Activated CD4-positive, alpha-beta memory T cell treated with anti-CD3 and anti-CD28 coated beads, Interleukin-2, amount 10 ng/mL, durations not matched to agents 7 days and 5 days (primary cell): ENCODE data around the gene KLHL3. TPM values are rescaled to one million over a fixed set of nuclear protein-coding genes. Genes with fewer than 3 reads are reported as not detected.

Experiments used
- CTCF ChIA-PET: fragments of 350-600 bp; sonication (Branson Sonifier 250); formaldehyde crosslinking; loops from one replicate; lab custom pipeline; 2021; ENCODE audit warnings: antibody characterized with exemption, inconsistent platforms; lab: Charles Lee
- POLR2A ChIA-PET: fragments of 350-600 bp; sonication (Branson Sonifier 250); formaldehyde crosslinking; loops from one replicate; lab custom pipeline; 2021; ENCODE audit warnings: antibody characterized with exemption; lab: Charles Lee
- DNase-seq: peaks from one replicate; pipeline ENCODE4 v3.0.0-alpha.2; 2020
- H3K27ac Mint-ChIP-seq: one replicate; pipeline ENCODE4 v1.8.0; 2021; ENCODE audit warnings: mild to moderate bottlenecking, mixed read lengths
- H3K27me3 Mint-ChIP-seq: one replicate; pipeline ENCODE4 v1.8.0; 2021; ENCODE audit warnings: mixed read lengths
- H3K36me3 Mint-ChIP-seq: one replicate; pipeline ENCODE4 v1.8.0; 2021; ENCODE audit warnings: low read depth, mixed read lengths
- H3K4me1 Mint-ChIP-seq: one replicate; pipeline ENCODE4 v1.8.0; 2021; ENCODE audit warnings: mixed read lengths
- H3K4me3 Mint-ChIP-seq: one replicate; pipeline ENCODE4 v1.8.0; 2021; ENCODE audit warnings: mild to moderate bottlenecking, mixed read lengths
- H3K9me3 Mint-ChIP-seq: one replicate; pipeline ENCODE4 v1.8.0; 2021; ENCODE audit warnings: mixed read lengths
- total RNA-seq, 2 experiments: library from RNA; stranded (reverse); gene quantifications; one replicate each; pipeline ENCODE4 v1.2.3, GENCODE V29; 2021

KLHL3 gene
- total RNA-seq, 2 experiments from 2014 or later, result 2.8 to 3.6 TPM

- Mint-ChIP-seq H3K27me3 (no peaks in the 10 kb centered on the region), H3K4me1 (no peaks in the 10 kb centered on the region), H3K9me3 (no peaks in the 10 kb centered on the region), H3K4me3 (no peak overlapping the region), H3K36me3 (no peaks in the 10 kb centered on the region), H3K27ac (no peak overlapping the region)
- POLR2A ChIA-PET, result no interaction called here
- CTCF ChIA-PET, result interaction anchor here (1.1 kb wide), 1 partner anchor 14 kb away, joined by 3 read pairs; no protein-coding TSS in a partner anchor
- DNase-seq, result no peak
Measured at GRCh38 chr5:137672881-137673280, 63.0 kb downstream of the KLHL3 start.

- Mint-ChIP-seq H3K9me3 (no peaks in the 10 kb centered on the region), H3K36me3 (no peaks in the 10 kb centered on the region), H3K4me1 (peaks cover 2% of the 10 kb centered on the region), H3K27me3 (no peaks in the 10 kb centered on the region), H3K4me3 (no peak overlapping the region), H3K27ac (no peak overlapping the region)
- no peak for DNase-seq
- POLR2A ChIA-PET, result no interaction called here
- CTCF ChIA-PET, result interaction anchor here (1.1 to 1.6 kb wide), 2 partner anchors 12 to 70 kb away, joined by 8 read pairs; no protein-coding TSS in a partner anchor
Measured at GRCh38 chr5:137672001-137672400, 63.9 kb downstream of the KLHL3 start.

DNA sequence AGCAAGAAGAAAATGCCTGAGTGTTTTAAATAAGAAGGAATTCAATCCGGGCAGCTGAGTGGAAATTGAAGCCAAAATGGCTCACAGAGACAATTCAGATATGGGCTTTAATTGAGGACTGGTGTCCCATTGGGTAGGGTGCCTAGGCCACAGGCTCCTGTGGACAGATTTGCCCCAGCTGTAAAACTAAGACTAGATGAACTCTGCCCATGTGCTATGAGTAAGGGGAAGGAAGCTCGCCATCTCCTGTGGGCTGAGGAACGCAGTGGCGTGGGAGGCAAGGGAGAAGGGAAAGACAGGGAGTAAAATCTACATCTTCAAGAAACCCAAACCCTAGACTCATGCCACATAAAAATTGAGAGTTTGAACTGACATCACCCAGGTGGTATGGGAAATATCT lies 66.1 kb downstream of the KLHL3 start:
- no peaks in the 10 kb centered on the region for H3K36me3 Mint-ChIP-seq
- H3K27me3 Mint-ChIP-seq, result no peaks in the 10 kb centered on the region
- H3K4me3 Mint-ChIP-seq, result no peak overlapping the region
- POLR2A ChIA-PET, result no interaction called here
- H3K4me1 Mint-ChIP-seq, result peaks cover 20% of the 10 kb centered on the region
- no peak overlapping the region for H3K27ac Mint-ChIP-seq
- DNase-seq, result no peak
- CTCF ChIA-PET, result interaction anchor here (1.0 to 1.8 kb wide), 2 partner anchors 9 to 74 kb away, joined by 3 to 7 read pairs; no protein-coding TSS in a partner anchor
- no peaks in the 10 kb centered on the region for H3K9me3 Mint-ChIP-seq

DNA sequence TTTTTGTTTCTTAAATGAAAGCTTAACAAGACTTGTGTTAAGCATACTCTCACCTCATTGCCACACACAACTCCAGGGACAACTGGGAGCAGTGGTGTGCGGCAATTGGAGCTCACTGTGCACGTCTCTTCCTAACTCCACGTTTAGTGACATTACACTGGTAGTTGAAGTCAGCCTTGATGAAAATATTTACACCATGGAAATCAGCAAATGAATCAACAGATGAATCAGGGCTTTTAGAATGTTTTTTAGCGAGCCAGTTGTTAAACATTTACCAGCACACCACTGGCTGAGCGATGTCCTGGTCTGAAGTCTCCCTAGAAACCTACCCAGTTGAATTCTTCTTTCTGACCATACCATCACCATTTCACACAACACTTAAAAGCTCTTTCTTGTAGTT lies 67.3 kb downstream of the KLHL3 start:
- Mint-ChIP-seq H3K4me1 (peaks cover 20% of the 10 kb centered on the region), H3K27ac (no peak overlapping the region), H3K9me3 (no peaks in the 10 kb centered on the region), H3K36me3 (no peaks in the 10 kb centered on the region), H3K4me3 (no peak overlapping the region), H3K27me3 (no peaks in the 10 kb centered on the region)
- ChIA-PET CTCF (interaction anchor here (1.0 to 3.2 kb wide), 4 partner anchors 8 to 75 kb away, joined by 3 to 10 read pairs (median 5); no protein-coding TSS in a partner anchor), POLR2A (no interaction called here)
- DNase-seq, result no peak

GRCh38 chr5:137667341-137667740 lies 68.5 kb downstream of the KLHL3 start:
- Mint-ChIP-seq H3K4me1 (peaks cover 20% of the 10 kb centered on the region), H3K9me3 (no peaks in the 10 kb centered on the region), H3K27ac (no peak overlapping the region), H3K36me3 (no peaks in the 10 kb centered on the region), H3K4me3 (no peak overlapping the region), H3K27me3 (no peaks in the 10 kb centered on the region)
- no peak for DNase-seq
- ChIA-PET CTCF (interaction anchor here (0.7 to 3.2 kb wide), 6 partner anchors 28 to 87 kb away, joined by 3 to 36 read pairs (median 4); partner anchors contain the start of genes HNRNPA0 and KLHL3), POLR2A (interaction anchor here (1.8 to 1.9 kb wide), 2 partner anchors 28 to 86 kb away, joined by 13 to 14 read pairs; partner anchors contain the start of gene HNRNPA0)

DNA sequence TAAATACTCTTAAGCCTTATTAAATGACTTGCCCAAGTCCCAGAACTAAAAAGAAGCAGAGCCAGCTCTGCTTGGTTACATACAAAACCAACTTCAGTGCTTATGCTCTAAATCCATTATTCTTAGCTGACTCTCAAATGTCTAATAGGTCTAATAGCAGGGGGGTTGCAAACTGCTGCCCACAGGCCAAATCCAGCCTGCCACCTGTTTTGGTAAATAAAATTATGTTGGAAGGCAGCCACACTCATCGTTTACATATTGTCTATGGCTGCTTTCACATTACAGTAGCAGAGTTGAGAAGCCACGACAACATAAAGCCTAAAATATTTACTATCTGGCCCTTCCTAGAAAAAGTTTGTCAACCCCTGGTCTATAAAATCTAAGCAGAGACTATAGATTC lies 69.0 kb downstream of the KLHL3 start:
- H3K36me3 Mint-ChIP-seq, result no peaks in the 10 kb centered on the region
- DNase-seq, result no peak
- ChIA-PET CTCF (interaction anchor here (0.7 to 3.2 kb wide), 10 partner anchors 16 to 88 kb away, joined by 3 to 36 read pairs (median 4); partner anchors contain the start of genes HNRNPA0 and KLHL3), POLR2A (interaction anchor here (1.0 to 1.9 kb wide), 5 partner anchors 12 to 87 kb away, joined by 3 to 14 read pairs (median 7); partner anchors contain the start of genes HNRNPA0 and KLHL3)
- H3K27me3 Mint-ChIP-seq, result no peaks in the 10 kb centered on the region
- H3K27ac Mint-ChIP-seq, result peak overlapping the region; percentile 17
- no peaks in the 10 kb centered on the region for H3K9me3 Mint-ChIP-seq
- H3K4me3 Mint-ChIP-seq, result no peak overlapping the region
- peaks cover 20% of the 10 kb centered on the region for H3K4me1 Mint-ChIP-seq

GRCh38 chr5:137666461-137666850 lies 69.4 kb downstream of the KLHL3 start:
- no peak for DNase-seq
- H3K36me3 Mint-ChIP-seq, result no peaks in the 10 kb centered on the region
- H3K4me1 Mint-ChIP-seq, result peaks cover 22% of the 10 kb centered on the region
- H3K9me3 Mint-ChIP-seq, result no peaks in the 10 kb centered on the region
- POLR2A ChIA-PET, result interaction anchor here (0.9 to 1.9 kb wide), 7 partner anchors 13 to 87 kb away, joined by 3 to 14 read pairs (median 5); partner anchors contain the start of genes HNRNPA0 and KLHL3
- H3K27me3 Mint-ChIP-seq, result no peaks in the 10 kb centered on the region
- CTCF ChIA-PET, result interaction anchor here (0.8 to 3.2 kb wide), 10 partner anchors 16 to 88 kb away, joined by 3 to 36 read pairs (median 4); partner anchors contain the start of genes HNRNPA0 and KLHL3
- peak overlapping the region; percentile 17 for H3K27ac Mint-ChIP-seq
- no peak overlapping the region for H3K4me3 Mint-ChIP-seq

DNA sequence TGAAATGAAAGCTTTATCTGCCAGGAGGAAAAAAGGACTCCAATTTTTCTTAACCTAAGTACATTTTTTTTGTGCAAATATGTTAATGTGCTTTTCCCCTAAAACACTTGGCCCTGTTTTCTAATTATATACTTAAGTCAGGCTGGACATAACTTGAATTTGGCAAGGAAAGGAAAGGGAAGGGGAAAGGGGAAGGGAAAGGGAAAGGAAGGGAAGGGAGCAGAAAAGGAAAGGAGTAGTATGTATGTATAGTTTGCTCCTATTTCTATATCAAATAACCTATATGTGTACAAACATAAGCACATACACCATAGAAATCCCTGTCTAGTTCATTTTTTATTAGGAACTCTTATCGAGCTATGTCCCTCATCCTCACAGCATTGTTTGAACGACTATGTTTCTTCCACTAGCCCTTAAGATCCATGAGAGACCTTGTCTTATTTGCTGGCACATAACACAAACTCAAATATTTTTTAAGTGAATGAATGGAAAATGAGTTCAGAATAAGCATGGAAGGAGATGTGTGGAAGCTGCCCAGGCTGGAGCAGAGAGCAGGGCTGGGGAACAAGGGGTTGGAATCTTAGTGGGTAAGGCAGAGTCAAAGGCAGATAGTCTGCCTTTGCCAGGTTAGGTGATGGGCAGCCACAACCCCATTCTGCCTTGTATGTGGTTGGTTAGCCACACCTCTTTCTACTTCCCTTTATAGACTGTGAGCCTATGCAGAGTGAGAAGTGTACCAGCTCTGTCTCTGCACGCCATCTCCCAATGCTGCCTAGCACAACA lies 70.0 kb downstream of the KLHL3 start:
- Mint-ChIP-seq H3K9me3 (no peaks in the 10 kb centered on the region), H3K36me3 (no peaks in the 10 kb centered on the region), H3K4me3 (no peak overlapping the region), H3K27me3 (no peaks in the 10 kb centered on the region), H3K4me1 (peaks cover 22% of the 10 kb centered on the region), H3K27ac (peak overlapping the region; percentile 17)
- DNase-seq, result peak; percentile 63
- ChIA-PET CTCF (interaction anchor here (0.9 to 3.2 kb wide), 8 partner anchors 17 to 89 kb away, joined by 3 to 36 read pairs (median 4); partner anchors contain the start of genes HNRNPA0 and KLHL3), POLR2A (interaction anchor here (0.9 to 1.9 kb wide), 7 partner anchors 13 to 88 kb away, joined by 3 to 14 read pairs (median 5); partner anchors contain the start of genes HNRNPA0 and KLHL3)

DNA sequence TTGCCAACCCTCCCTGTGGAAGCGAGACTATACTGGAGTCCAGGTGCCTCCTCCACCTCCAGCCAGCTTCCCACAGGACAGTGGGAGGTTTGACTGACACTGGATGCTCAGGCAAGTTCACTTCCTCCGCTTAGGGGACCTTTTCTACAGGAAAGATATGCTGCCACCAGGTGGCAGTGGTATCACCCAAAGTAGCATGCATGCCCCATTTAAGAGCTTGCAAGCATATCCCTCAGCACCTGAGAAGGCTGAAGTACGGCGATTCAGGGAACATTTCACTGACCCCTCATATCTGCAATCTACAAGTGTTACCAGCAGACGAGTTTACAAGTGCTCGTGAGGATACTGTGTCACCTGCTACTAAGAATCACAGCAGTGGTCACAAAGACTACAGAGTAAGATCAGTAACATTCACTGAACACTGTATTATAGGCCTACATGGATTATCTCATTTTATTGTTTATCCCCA lies 75.5 kb downstream of the KLHL3 start:
- H3K27me3 Mint-ChIP-seq, result no peaks in the 10 kb centered on the region
- ChIA-PET CTCF (interaction anchor here (0.6 to 5.6 kb wide), 28 partner anchors 9 to 295 kb away, joined by 3 to 254 read pairs (median 6); partner anchors contain the start of genes HNRNPA0 and KLHL3), POLR2A (interaction anchor here (0.7 to 2.8 kb wide), 8 partner anchors 35 to 94 kb away, joined by 3 to 20 read pairs (median 3); partner anchors contain the start of genes HNRNPA0 and KLHL3)
- no peaks in the 10 kb centered on the region for H3K36me3 Mint-ChIP-seq
- peak; percentile 78 for DNase-seq
- no peak overlapping the region for H3K4me3 Mint-ChIP-seq
- no peak overlapping the region for H3K27ac Mint-ChIP-seq
- peaks cover 5% of the 10 kb centered on the region for H3K4me1 Mint-ChIP-seq
- H3K9me3 Mint-ChIP-seq, result no peaks in the 10 kb centered on the region

DNA sequence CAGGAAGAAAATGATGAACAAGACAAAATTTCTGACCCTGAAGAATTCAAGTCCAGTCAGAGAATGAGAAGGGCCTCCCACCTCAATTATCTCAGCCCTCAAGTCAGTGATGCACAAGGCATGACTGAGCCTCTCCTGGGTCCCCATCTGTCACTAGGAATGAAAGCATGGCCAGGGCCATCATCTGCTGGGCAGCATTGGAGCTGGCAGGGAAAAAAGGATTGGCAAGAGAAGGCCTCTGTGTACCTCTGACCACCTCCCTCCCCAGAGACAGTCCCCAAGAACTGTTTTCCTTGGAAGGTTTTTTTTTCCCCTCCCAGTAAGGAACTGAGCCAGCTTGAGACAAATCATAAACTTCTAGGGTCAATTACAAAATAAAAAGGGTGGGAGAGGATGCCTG lies 76.7 kb downstream of the KLHL3 start:
- Mint-ChIP-seq H3K4me3 (no peak overlapping the region), H3K27me3 (no peaks in the 10 kb centered on the region), H3K27ac (no peak overlapping the region), H3K9me3 (no peaks in the 10 kb centered on the region), H3K36me3 (no peaks in the 10 kb centered on the region), H3K4me1 (peaks cover 3% of the 10 kb centered on the region)
- ChIA-PET CTCF (interaction anchor here (1.0 to 5.6 kb wide), 11 partner anchors 8 to 474 kb away, joined by 3 to 254 read pairs (median 8); partner anchors contain the start of gene HNRNPA0), POLR2A (interaction anchor here (1.0 kb wide), 1 partner anchor 94 kb away, joined by 3 read pairs; the partner anchor contains the start of gene HNRNPA0)
- DNase-seq, result no peak

DNA sequence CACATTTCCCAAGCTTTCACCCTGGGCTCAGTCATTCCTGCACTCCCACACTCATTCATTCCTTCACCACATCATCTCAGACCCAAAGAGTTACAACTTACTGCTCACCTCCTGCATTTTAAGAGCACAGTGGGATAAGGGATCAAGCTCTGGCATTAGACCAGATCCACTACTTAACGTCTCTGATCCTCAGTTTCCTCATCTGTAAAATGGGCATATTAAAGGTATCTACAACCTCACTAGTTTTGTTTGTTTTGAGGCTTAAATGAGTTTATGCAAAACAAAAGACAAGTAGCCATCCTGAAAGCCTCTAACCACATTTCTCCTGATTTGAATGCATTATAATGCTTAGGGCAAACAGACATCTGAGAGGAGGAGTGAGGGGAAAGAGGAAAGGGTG lies 77.6 kb downstream of the KLHL3 start:
- Mint-ChIP-seq H3K27me3 (no peaks in the 10 kb centered on the region), H3K4me1 (peaks cover 3% of the 10 kb centered on the region), H3K4me3 (no peak overlapping the region), H3K27ac (no peak overlapping the region), H3K9me3 (no peaks in the 10 kb centered on the region), H3K36me3 (no peaks in the 10 kb centered on the region)
- ChIA-PET POLR2A (no interaction called here), CTCF (interaction anchor here (0.9 to 5.6 kb wide), 5 partner anchors 10 to 84 kb away, joined by 3 to 254 read pairs (median 4); no protein-coding TSS in a partner anchor)
- DNase-seq, result no peak

DNA sequence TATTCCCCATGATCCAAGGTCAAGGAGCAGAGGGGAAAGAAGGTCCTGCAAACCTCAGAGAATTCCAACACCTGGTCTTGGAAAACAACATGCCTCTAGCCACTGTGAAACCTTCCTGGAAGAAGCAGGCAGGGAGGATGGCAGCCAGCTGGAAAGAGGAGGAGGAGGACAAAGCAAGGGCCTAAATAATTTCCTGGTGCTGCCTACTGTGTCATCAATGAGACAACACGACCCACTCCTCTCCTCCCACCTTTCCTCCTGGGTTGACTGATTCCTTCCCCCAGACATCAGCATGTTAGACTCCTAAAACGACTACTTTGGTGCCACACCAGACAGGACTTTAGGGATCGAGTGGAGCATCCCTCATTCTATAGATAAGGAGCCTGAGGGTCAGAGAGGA lies 78.8 kb downstream of the KLHL3 start:
- H3K27ac Mint-ChIP-seq, result no peak overlapping the region
- H3K36me3 Mint-ChIP-seq, result no peaks in the 10 kb centered on the region
- ChIA-PET CTCF (interaction anchor here (1.1 to 2.3 kb wide), 3 partner anchors 79 to 86 kb away, joined by 4 to 18 read pairs (median 5); partner anchors contain the start of gene KLHL3), POLR2A (no interaction called here)
- H3K9me3 Mint-ChIP-seq, result no peaks in the 10 kb centered on the region
- peaks cover 3% of the 10 kb centered on the region for H3K4me1 Mint-ChIP-seq
- no peak overlapping the region for H3K4me3 Mint-ChIP-seq
- no peaks in the 10 kb centered on the region for H3K27me3 Mint-ChIP-seq
- no peak for DNase-seq
